ENCODE data around the gene HGF.

Gene HGF

DNA sequence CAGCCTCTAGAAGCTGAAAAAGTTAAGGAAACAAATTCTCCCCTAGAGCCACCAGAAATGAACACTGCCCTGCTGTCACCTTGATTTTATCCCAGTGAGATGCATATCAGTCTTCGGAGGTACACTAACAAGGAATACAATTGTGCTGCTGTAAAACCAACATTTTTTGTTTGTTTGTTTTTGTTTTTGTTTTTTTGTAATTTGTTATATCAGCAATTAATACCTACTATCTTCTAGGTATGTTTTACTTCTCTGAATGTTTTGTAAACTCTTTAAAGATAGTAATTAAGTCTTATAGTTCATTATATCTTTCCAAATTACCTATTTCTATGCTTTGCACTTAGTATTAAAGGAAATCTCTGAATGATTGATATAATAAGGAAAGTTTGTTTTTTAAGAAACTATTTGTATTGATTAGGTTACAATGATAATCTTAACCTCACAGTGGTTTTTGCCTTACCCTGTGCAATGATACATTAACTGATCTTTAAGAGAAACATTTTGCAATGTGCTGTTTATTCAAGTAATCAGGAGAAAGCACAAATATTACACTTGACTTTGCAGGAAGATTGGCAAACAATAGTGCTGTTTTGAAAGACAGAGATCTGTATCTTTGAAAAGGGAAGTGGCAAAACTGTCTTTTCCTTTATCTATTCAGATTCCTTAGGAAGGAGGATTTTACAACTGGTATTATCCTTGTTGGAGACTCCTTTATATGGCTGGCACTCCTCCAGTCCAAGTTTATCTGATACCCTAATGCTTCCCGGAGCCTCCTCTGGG, 11.3 kb upstream of the HGF start:
- TF ChIP-seq, protein P1, sequence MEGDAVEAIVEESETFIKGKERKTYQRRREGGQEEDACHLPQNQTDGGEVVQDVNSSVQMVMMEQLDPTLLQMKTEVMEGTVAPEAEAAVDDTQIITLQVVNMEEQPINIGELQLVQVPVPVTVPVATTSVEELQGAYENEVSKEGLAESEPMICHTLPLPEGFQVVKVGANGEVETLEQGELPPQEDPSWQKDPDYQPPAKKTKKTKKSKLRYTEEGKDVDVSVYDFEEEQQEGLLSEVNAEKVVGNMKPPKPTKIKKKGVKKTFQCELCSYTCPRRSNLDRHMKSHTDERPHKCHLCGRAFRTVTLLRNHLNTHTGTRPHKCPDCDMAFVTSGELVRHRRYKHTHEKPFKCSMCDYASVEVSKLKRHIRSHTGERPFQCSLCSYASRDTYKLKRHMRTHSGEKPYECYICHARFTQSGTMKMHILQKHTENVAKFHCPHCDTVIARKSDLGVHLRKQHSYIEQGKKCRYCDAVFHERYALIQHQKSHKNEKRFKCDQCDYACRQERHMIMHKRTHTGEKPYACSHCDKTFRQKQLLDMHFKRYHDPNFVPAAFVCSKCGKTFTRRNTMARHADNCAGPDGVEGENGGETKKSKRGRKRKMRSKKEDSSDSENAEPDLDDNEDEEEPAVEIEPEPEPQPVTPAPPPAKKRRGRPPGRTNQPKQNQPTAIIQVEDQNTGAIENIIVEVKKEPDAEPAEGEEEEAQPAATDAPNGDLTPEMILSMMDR (conservative IDR thresholded peaks at IDR 0.05): no peak
- peak overlapping the region; percentile 14; the same call in 1 of the 2 replicates for H3K27ac ChIP-seq

DNA sequence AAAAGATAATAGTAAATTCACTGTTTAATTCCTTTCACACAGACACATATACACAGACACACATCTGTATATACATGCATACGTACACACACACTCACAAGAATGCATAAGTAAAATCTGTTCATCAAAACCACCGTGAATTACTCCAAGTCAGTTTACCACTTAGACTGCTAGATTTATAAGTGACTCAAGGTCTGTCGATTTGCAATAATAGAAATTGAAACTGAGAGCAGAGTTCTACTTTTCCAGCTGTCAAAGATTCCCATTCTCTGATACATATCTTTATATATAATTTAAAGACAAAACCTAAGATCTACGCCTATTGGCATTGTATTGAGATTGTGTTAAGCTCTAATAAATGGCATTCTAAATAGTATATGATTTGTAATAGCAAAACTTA, 9.9 kb upstream of the HGF start:
- no peak overlapping the region for H3K27ac ChIP-seq
- TF ChIP-seq, protein P1 (conservative IDR thresholded peaks at IDR 0.05): no peak

DNA sequence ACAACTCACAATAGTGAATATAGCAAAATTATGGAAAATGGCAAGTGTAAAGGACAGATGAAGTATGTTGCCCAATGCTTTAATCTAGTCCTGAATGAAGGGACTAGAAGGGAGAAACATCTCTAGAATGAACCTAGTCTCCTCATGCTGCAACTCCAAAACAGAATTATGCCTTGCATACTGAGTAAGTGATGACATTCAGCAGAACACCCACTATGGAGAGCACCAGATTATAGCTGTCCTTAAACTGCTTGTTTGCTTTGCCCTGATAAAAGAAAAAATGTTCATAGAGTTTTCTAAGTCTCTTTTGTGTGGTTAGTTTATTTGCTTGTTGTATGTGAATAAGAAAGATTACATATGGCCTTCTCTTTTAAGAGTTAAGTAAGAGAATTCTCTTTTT, 7.8 kb upstream of the HGF start:
- TF ChIP-seq, protein P1 (conservative IDR thresholded peaks at IDR 0.05): no peak
- no peak overlapping the region for H3K27ac ChIP-seq

GRCh38 chr7:81776948-81777630, 7.2 kb upstream of the HGF start:
- H3K27ac ChIP-seq: no peak overlapping the region
- TF ChIP-seq, protein P1 (conservative IDR thresholded peaks at IDR 0.05): peak; percentile 55; the same call in 1 of the 2 replicates

GRCh38 chr7:81776161-81776560, 6.3 kb upstream of the HGF start:
- H3K27ac ChIP-seq: no peak overlapping the region
- TF ChIP-seq, protein P1 (conservative IDR thresholded peaks at IDR 0.05): no peak

DNA sequence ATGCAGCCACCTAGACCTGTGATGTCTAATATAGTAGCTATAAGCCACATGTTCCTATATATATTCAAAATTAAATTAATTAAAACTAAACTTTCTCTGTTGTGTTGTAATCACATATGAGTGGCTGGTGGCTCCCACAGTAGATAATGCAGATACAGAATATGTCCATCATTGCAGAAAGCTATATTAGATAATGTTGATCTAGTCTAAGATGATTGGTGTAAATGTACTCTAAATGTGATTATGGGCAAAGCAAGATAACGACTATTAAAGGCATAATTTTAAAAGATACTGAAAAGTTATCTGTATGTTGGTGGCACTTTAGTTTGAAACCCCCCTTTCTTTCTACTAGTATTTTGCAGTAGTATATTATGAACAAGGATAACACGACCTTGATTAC, 5.7 kb upstream of the HGF start:
- TF ChIP-seq, protein P1 (conservative IDR thresholded peaks at IDR 0.05): no peak
- H3K27ac ChIP-seq: no peak overlapping the region

- no peak overlapping the region for H3K27ac ChIP-seq
Observed at GRCh38 chr7:81774551-81774950, 4.7 kb upstream of the HGF start.

More at GRCh38 chr7:81774551-81774950, 4.7 kb upstream of the HGF start:
- TF ChIP-seq, protein P1 (conservative IDR thresholded peaks at IDR 0.05): no peak

Data from VCaP (cell line).